HepG2 (cell line): ENCODE measurements around the gene DDIAS. TPM values are rescaled to one million over a fixed set of nuclear protein-coding genes. Genes with fewer than 3 reads are reported as not detected.

Source experiments
- ADNP ChIP-seq: sonication (generic); formaldehyde crosslinking; IDR thresholded peaks from 2 replicates; pipeline ENCODE4 v1.4.0; 2020; ENCODE audit warnings: missing genetic modification reagents
- ATF1 ChIP-seq: IDR thresholded peaks from 2 replicates; pipeline ENCODE4 v1.6.1; 2016; ENCODE audit warnings: mild to moderate bottlenecking, control low read depth
- ATF2 ChIP-seq: sonication (generic); formaldehyde crosslinking; IDR thresholded peaks from 2 replicates; pipeline ENCODE4 v1.4.0; 2020; ENCODE audit warnings: missing genetic modification reagents
- CENPT ChIP-seq: sonication (generic); formaldehyde crosslinking; IDR thresholded peaks from 2 replicates; pipeline ENCODE4 v1.8.0; 2022; ENCODE audit warnings: low read depth, mild to moderate bottlenecking, moderate library complexity, missing genetic modification reagents
- CREB1 ChIP-seq, 2 experiments: fragments of 450-650 bp in 1 of 2; IDR thresholded peaks; 2 replicates each; pipeline ENCODE4 v1.6.1; 2016 to 2017; ENCODE audit warnings: control low read depth in 1 of 2, mild to moderate bottlenecking in 1 of 2, missing compliant biosample characterization in 1 of 2, missing genetic modification characterization in 1 of 2
- FLYWCH1 ChIP-seq: sonication (generic); formaldehyde crosslinking; IDR thresholded peaks from 2 replicates; pipeline ENCODE4 v1.8.1; 2023; ENCODE audit warnings: mild to moderate bottlenecking, missing genetic modification reagents
- FOSL2 ChIP-seq: sonication (generic); formaldehyde crosslinking; IDR thresholded peaks from 2 replicates; pipeline ENCODE4 v1.4.0; 2020; ENCODE audit warnings: missing genetic modification reagents
- HINFP ChIP-seq: sonication (generic); formaldehyde crosslinking; IDR thresholded peaks from 2 replicates; pipeline ENCODE4 v1.4.0; 2020; ENCODE audit warnings: low read depth, mild to moderate bottlenecking, missing genetic modification reagents
- JUND ChIP-seq: sonication (generic); formaldehyde crosslinking; IDR thresholded peaks from 2 replicates; pipeline ENCODE4 v1.8.0; 2022; ENCODE audit warnings: mild to moderate bottlenecking, missing genetic modification reagents
- KAT2B ChIP-seq: fragments of 150-350 bp; IDR thresholded peaks from 2 replicates; pipeline ENCODE4 v1.6.1; 2014; ENCODE audit warnings: low read depth, low read length, borderline replicate concordance
- KLF11 ChIP-seq: IDR thresholded peaks from 2 replicates; pipeline ENCODE4 v1.6.1; 2016; ENCODE audit warnings: missing compliant biosample characterization
- MEF2D ChIP-seq: sonication (generic); formaldehyde crosslinking; IDR thresholded peaks from 2 replicates; pipeline ENCODE4 v1.5.1; 2020; ENCODE audit warnings: mild to moderate bottlenecking, missing genetic modification reagents
- NR2F1 ChIP-seq, 2 experiments: fragments of 450-650 bp in 1 of 2; formaldehyde crosslinking in 1 of 2; IDR thresholded peaks; 2 replicates each; pipeline versions ENCODE4 v1.5.0 to v1.6.1; 2016 to 2020; ENCODE audit warnings: mild to moderate bottlenecking in 1 of 2, missing compliant biosample characterization in 1 of 2, missing genetic modification reagents in 1 of 2, moderate library complexity in 1 of 2
- RCOR2 ChIP-seq: IDR thresholded peaks from 2 replicates; pipeline ENCODE4 v1.6.1; 2016; ENCODE audit warnings: missing biosample characterization, missing genetic modification reagents
- SIN3B ChIP-seq: fragments of 150-350 bp; IDR thresholded peaks from 2 replicates; pipeline ENCODE4 v1.6.1; 2014; ENCODE audit warnings: low read length
- SOX13 ChIP-seq, 3 experiments: fragments of 450-650 bp in 1 of 3; sonication (generic) in 1 of 3; formaldehyde crosslinking in 1 of 3; IDR thresholded peaks in 2 of 3; conservative IDR thresholded peaks in 1 of 3; 2 replicates each; pipeline versions ENCODE4 v1.5.0 to v1.6.1; 2016 to 2020; ENCODE audit warnings: antibody characterized with exemption in 1 of 3, mild to moderate bottlenecking in 1 of 3, missing compliant biosample characterization in 1 of 3, missing genetic modification reagents in 1 of 3, moderate library complexity in 1 of 3
- TRAFD1 ChIP-seq: sonication (generic); formaldehyde crosslinking; IDR thresholded peaks from 2 replicates; pipeline ENCODE4 v1.5.1; 2020; ENCODE audit warnings: missing genetic modification reagents, mild to moderate bottlenecking, borderline replicate concordance
- ZBTB7A ChIP-seq: sonication (generic); formaldehyde crosslinking; IDR thresholded peaks from 2 replicates; pipeline ENCODE4 v1.8.0; 2022; ENCODE audit warnings: mild to moderate bottlenecking, missing genetic modification reagents
- ZBTB7B ChIP-seq: sonication (generic); formaldehyde crosslinking; IDR thresholded peaks from 2 replicates; pipeline ENCODE4 v1.4.0; 2020; ENCODE audit warnings: missing genetic modification reagents
- ZKSCAN1 ChIP-seq: fragments of 150-350 bp; IDR thresholded peaks from 2 replicates; pipeline ENCODE4 v1.6.1; 2014; ENCODE audit warnings: low read length
- ZKSCAN5 ChIP-seq: sonication (generic); formaldehyde crosslinking; IDR thresholded peaks from 2 replicates; pipeline ENCODE4 v1.5.1; 2020; ENCODE audit warnings: mild to moderate bottlenecking, missing genetic modification reagents
- ZNF263 ChIP-seq: sonication (generic); formaldehyde crosslinking; IDR thresholded peaks from 2 replicates; pipeline ENCODE4 v1.4.0; 2020; ENCODE audit warnings: missing genetic modification reagents
- ZNF614 ChIP-seq: IDR thresholded peaks from 2 replicates; pipeline ENCODE4 v1.6.1; 2018; ENCODE audit warnings: missing biosample characterization, missing genetic modification reagents, inconsistent platforms, borderline replicate concordance
- ZNF616 ChIP-seq: sonication (generic); formaldehyde crosslinking; IDR thresholded peaks from 2 replicates; pipeline ENCODE4 v1.5.0; 2020; ENCODE audit warnings: low read depth, mild to moderate bottlenecking, missing genetic modification reagents
- ZNF7 ChIP-seq: IDR thresholded peaks from 2 replicates; pipeline ENCODE4 v1.6.1; 2016; ENCODE audit warnings: missing biosample characterization, missing genetic modification reagents
- ZNF75D ChIP-seq: sonication (generic); formaldehyde crosslinking; IDR thresholded peaks from 2 replicates; pipeline ENCODE4 v1.8.1; 2023; ENCODE audit warnings: missing genetic modification reagents, mild to moderate bottlenecking, borderline replicate concordance
- polyA plus RNA-seq, 8 experiments: library from polyadenylated mRNA; depleted of rRNA in 3 of 8; stranded (reverse) in 7 of 8; unstranded in 1 of 8; fragments of >200 nt; fragmentation: Illumina TruSeq in 4 of 8; extraction: Trizol in 4 of 8; gene quantifications; 2 replicates each; pipeline versions ENCODE4 v1.2.1 to v1.2.3, GENCODE V29; 2011 to 2016; ENCODE audit warnings: low read depth in 4 of 8, missing spikeins in 1 of 8, mixed read lengths in 1 of 8; ENCODE audit not compliant: insufficient read depth in 1 of 8
- total RNA-seq, 5 experiments: library from RNA; depleted of rRNA; stranded (reverse); fragments of >200 nt; fragmentation: Illumina TruSeq; extraction: Trizol; gene quantifications; 2 replicates each; pipeline ENCODE4 v1.2.3, GENCODE V29; 2016; ENCODE audit warnings: low read depth in 1 of 5

DDIAS gene
- total and polyA plus RNA-seq, 2 of the 13 experiments (the other 11 are each of a cell fraction or from before 2014, with no cell fraction given): 3.5 to 13.0 TPM

GRCh38 chr11:82900277-82901164 lies 1.0 kb upstream of the DDIAS start, which contains the start of gene PRCP (continued):
- peak; percentile 52; the same call in 1 of the 2 replicates for TF ChIP-seq JUND (CRISPR knock-in tag)
- TF ChIP-seq FLYWCH1 (CRISPR knock-in tag): no peak
- no peak for TF ChIP-seq CENPT (CRISPR knock-in tag)
- TF ChIP-seq MEF2D (CRISPR knock-in tag): no peak
- TF ChIP-seq TRAFD1 (CRISPR knock-in tag): no peak
- TF ChIP-seq ZNF75D: no peak
- no peak for TF ChIP-seq ZNF614 (CRISPR knock-in tag)
- peak; percentile 62; the same call in 1 of the 2 replicates for TF ChIP-seq ZBTB7A (CRISPR knock-in tag)
- no peak for TF ChIP-seq KAT2B
- TF ChIP-seq KLF11: no peak
- TF ChIP-seq ZNF616 (CRISPR knock-in tag): no peak
- 0 out of 2 replicates have a peak, but pooled peaks have one; percentile 19 for TF ChIP-seq SOX13 (IDR thresholded peaks at IDR 0.05)
- TF ChIP-seq SOX13 (CRISPR knock-in tag; conservative IDR thresholded peaks at IDR 0.05 in 1 of 2, IDR thresholded peaks at IDR 0.05 in 1 of 2): no peak; a peak in 2 of 4 replicates
- TF ChIP-seq FOSL2: no peak
- peak; percentile 66 for TF ChIP-seq CREB1 (IDR thresholded peaks at IDR 0.05)
- 0 out of 2 replicates have a peak, but pooled peaks have one; percentile 43 for TF ChIP-seq CREB1 (CRISPR knock-in tag; IDR thresholded peaks at IDR 0.05)
- no peak for TF ChIP-seq NR2F1 (CRISPR knock-in tag; IDR thresholded peaks at IDR 0.05)
- 0 out of 2 replicates have a peak, but pooled peaks have one; percentile 22 for TF ChIP-seq RCOR2 (CRISPR knock-in tag)
- 0 out of 2 replicates have a peak, but pooled peaks have one; percentile 14 for TF ChIP-seq ATF2
- no peak; the same call in 1 of the 2 replicates for TF ChIP-seq ZNF263 (CRISPR knock-in tag)
- TF ChIP-seq ZKSCAN1: no peak
- TF ChIP-seq ADNP: no peak
- no peak for TF ChIP-seq HINFP (CRISPR knock-in tag)
- TF ChIP-seq ZNF7 (CRISPR knock-in tag): no peak
- TF ChIP-seq SIN3B: no peak
- TF ChIP-seq ZKSCAN5: no peak
- peak; percentile 61; the same call in 1 of the 2 replicates for TF ChIP-seq ATF1 (CRISPR knock-in tag)
- TF ChIP-seq ZBTB7B: no peak
